Activated CD4-positive, CD25-positive, alpha-beta regulatory T cell (primary cell): ENCODE data around the gene CYLD.

Experiments
- DNase-seq, 4 experiments: peaks; one replicate each; lab custom pipeline; 2025; lab: John Stamatoyannopoulos, UW

CYLD gene

GRCh38 chr16:50741781-50742575 lies at the start of gene CYLD:
CYLD (plus strand) TSS chr16:50742086; CDS start chr16:50749699, 7,613 bp downstream.
- peak; percentile 96 to 99 (median 98) for DNase-seq

GRCh38 chr16:50692644-50692998 lies 49.3 kb upstream of the CYLD start:
- DNase-seq = no peak

- no peak for DNase-seq
These were observed 48.7 kb upstream of the CYLD start, which contains the start of gene NOD2 for GRCh38 chr16:50692999-50693781. NOD2 (plus strand) TSS chr16:50693606; CDS start chr16:50699496, 5,890 bp downstream.

- DNase-seq = no peak
These were observed 47.7 kb upstream of the CYLD start for GRCh38 chr16:50694206-50694605.

- DNase-seq = no peak
These were observed 46.6 kb upstream of the CYLD start for GRCh38 chr16:50695017-50696000.

- DNase-seq = no peak
These were observed 45.8 kb upstream of the CYLD start for GRCh38 chr16:50696126-50696525.

- DNase-seq = no peak
These were observed 45.1 kb upstream of the CYLD start for GRCh38 chr16:50696575-50697420.

GRCh38 chr16:50697421-50697715 lies 44.5 kb upstream of the CYLD start:
- no peak for DNase-seq

GRCh38 chr16:50697881-50698767 lies 43.8 kb upstream of the CYLD start:
- DNase-seq = peak in 2 of 4 experiments; percentile 29

GRCh38 chr16:50699326-50700159 lies 42.3 kb upstream of the CYLD start:
- peak in 1 of 4 experiments; percentile 38 for DNase-seq

- no peak for DNase-seq
These were observed 39.2 kb upstream of the CYLD start for GRCh38 chr16:50702725-50703124.

- DNase-seq = no peak
These were observed 37.6 kb upstream of the CYLD start for GRCh38 chr16:50704245-50704644.

GRCh38 chr16:50705436-50706110 lies 36.3 kb upstream of the CYLD start:
- DNase-seq = no peak

- DNase-seq = no peak
These were observed 35.6 kb upstream of the CYLD start for GRCh38 chr16:50706250-50706649.

- no peak for DNase-seq
These were observed 33.4 kb upstream of the CYLD start for GRCh38 chr16:50708373-50709060.

GRCh38 chr16:50709061-50709684 lies 32.7 kb upstream of the CYLD start:
- DNase-seq = no peak

GRCh38 chr16:50709980-50710379 lies 31.9 kb upstream of the CYLD start:
- DNase-seq = no peak

GRCh38 chr16:50711040-50711439 lies 30.8 kb upstream of the CYLD start:
- DNase-seq = no peak
